Neural crest cell (in vitro differentiated cells): ENCODE measurements around the gene RAB3D. TPM values are rescaled to one million over a fixed set of nuclear protein-coding genes. Genes with fewer than 3 reads are reported as not detected.

Source experiments
- DNase-seq: peaks from one replicate; pipeline ENCODE4 v3.0.0; 2021; ENCODE audit warnings: low read depth, mixed read lengths, low spot score
- H3K27ac Mint-ChIP-seq: one replicate; pipeline ENCODE4 v1.8.0; 2021; ENCODE audit warnings: mild to moderate bottlenecking, mixed read lengths; ENCODE audit not compliant: unreplicated experiment
- H3K27me3 Mint-ChIP-seq: 2 replicates; pipeline ENCODE4 v1.8.0; 2021; ENCODE audit warnings: low read depth, mild to moderate bottlenecking, mixed read lengths
- H3K36me3 Mint-ChIP-seq: 2 replicates; pipeline ENCODE4 v1.8.0; 2021; ENCODE audit warnings: low read depth, mild to moderate bottlenecking, mixed read lengths
- H3K4me1 Mint-ChIP-seq: 2 replicates; pipeline ENCODE4 v1.8.0; 2021; ENCODE audit warnings: mixed read lengths
- H3K4me3 Mint-ChIP-seq: one replicate; pipeline ENCODE4 v1.8.0; 2021; ENCODE audit warnings: mild to moderate bottlenecking, mixed read lengths
- H3K9me3 Mint-ChIP-seq: 2 replicates; pipeline ENCODE4 v1.8.0; 2021; ENCODE audit warnings: mixed read lengths
- total RNA-seq: library from RNA; stranded (reverse); gene quantifications from 2 replicates; pipeline ENCODE4 v1.2.1, GENCODE V29; 2021
- TF ChIP-seq, protein P1 (sequence below): fragments of 200-600 bp; sonication (generic); conservative IDR thresholded peaks from 2 replicates; pipeline ENCODE4 v1.5.0; 2021; ENCODE audit warnings: antibody characterized with exemption, mild to moderate bottlenecking

Gene RAB3D
- total RNA-seq, 1 donor from 2014 or later: 15.1 TPM

DNA sequence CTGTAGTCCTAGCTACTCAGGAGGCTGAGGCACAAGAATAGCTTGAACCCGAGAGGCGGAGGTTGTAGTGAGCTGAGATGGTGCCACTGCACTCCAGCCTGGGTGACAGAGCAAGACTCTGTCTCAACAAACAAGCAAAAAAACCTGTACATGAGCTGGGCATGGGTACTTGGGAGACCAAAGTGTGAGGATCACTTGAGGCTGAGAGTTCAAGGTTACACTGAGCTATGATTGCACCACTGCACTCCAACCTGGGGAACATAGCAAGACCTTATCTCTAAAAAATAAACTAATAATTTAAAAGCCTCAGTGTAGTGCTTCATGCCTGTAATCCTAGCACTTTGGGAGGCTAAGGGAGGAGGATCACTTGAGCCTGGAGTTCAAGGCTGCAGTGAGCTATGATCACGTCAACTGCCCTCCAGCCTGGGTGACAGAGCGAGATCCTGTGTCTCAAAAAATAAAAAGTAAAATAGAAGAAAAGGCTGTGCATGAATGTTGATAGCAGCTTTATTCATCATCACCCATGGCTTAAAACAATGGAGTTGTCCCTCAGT is 64.8 kb downstream of the RAB3D start:
- no peak for DNase-seq
- no peak overlapping the region for H3K27ac Mint-ChIP-seq
- TF ChIP-seq, protein P1, sequence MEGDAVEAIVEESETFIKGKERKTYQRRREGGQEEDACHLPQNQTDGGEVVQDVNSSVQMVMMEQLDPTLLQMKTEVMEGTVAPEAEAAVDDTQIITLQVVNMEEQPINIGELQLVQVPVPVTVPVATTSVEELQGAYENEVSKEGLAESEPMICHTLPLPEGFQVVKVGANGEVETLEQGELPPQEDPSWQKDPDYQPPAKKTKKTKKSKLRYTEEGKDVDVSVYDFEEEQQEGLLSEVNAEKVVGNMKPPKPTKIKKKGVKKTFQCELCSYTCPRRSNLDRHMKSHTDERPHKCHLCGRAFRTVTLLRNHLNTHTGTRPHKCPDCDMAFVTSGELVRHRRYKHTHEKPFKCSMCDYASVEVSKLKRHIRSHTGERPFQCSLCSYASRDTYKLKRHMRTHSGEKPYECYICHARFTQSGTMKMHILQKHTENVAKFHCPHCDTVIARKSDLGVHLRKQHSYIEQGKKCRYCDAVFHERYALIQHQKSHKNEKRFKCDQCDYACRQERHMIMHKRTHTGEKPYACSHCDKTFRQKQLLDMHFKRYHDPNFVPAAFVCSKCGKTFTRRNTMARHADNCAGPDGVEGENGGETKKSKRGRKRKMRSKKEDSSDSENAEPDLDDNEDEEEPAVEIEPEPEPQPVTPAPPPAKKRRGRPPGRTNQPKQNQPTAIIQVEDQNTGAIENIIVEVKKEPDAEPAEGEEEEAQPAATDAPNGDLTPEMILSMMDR: no peak
- no peaks in the 10 kb centered on the region for H3K9me3 Mint-ChIP-seq
- no peaks in the 10 kb centered on the region for H3K27me3 Mint-ChIP-seq
- no peak overlapping the region for H3K4me3 Mint-ChIP-seq
- H3K4me1 Mint-ChIP-seq: peaks cover 9% of the 10 kb centered on the region
- H3K36me3 Mint-ChIP-seq: no peaks in the 10 kb centered on the region

DNA sequence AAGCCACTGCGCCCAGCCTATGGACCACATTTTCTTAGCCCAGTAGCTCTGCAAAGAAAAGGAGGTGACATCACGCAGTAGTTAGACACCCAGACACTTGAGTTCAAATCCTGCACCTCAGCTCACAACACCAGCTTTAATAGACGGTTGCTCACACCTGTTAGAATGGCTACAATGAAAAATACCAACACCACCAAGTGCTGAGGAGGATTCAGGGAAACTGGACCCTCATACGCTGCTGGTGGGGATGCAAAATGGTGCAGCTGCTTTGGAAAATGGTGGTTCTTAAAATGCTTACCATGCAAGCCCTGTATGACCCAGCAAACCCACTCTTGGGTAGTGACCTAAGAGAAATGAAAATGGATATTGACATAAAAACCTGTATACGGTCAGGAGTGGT is 65.5 kb downstream of the RAB3D start:
- no peak overlapping the region for H3K4me3 Mint-ChIP-seq
- H3K4me1 Mint-ChIP-seq: peaks cover 13% of the 10 kb centered on the region
- no peaks in the 10 kb centered on the region for H3K9me3 Mint-ChIP-seq
- H3K27me3 Mint-ChIP-seq: no peaks in the 10 kb centered on the region
- H3K27ac Mint-ChIP-seq: no peak overlapping the region
- no peak for DNase-seq
- TF ChIP-seq, protein P1: no peak
- H3K36me3 Mint-ChIP-seq: no peaks in the 10 kb centered on the region

DNA sequence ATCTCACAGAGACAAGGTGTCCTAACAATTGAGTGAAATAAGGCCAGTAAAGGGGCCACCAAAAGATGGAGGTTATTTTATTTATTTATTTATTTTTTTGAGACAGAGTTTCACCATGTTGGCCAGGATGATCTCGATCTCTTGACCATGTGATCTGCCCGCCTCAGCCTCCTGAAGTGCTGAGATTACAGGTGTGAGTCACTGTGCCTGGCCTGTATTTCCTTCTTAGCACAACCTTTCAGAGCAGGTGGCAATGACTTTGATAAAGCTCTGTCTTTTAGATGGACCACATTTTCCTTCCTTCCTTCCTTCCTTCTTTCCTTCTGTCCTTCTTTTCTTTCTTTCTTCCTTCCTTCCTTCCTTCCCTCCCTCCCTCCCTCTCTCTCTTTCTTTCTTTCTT is 66.2 kb downstream of the RAB3D start:
- H3K36me3 Mint-ChIP-seq: no peaks in the 10 kb centered on the region
- no peak for DNase-seq
- H3K4me1 Mint-ChIP-seq: peaks cover 19% of the 10 kb centered on the region
- no peak overlapping the region for H3K4me3 Mint-ChIP-seq
- TF ChIP-seq, protein P1: no peak
- peak overlapping the region; percentile 43 for H3K27ac Mint-ChIP-seq
- H3K9me3 Mint-ChIP-seq: no peaks in the 10 kb centered on the region
- H3K27me3 Mint-ChIP-seq: no peaks in the 10 kb centered on the region

Other genes with a start within 250 kb of the RAB3D start
- 67.0 and 71.3 TPM in 2 replicates for gene SPC24, start 183.9 kb downstream of the RAB3D start, total RNA-seq
- gene KANK2, start 142.1 kb downstream of the RAB3D start, total RNA-seq: 32.1 and 34.2 TPM in 2 replicates
- not detected in 2 replicates for gene ANGPTL8, start 100.0 kb downstream of the RAB3D start, total RNA-seq
- 34.7 and 40.6 TPM in 2 replicates for gene DOCK6, start 77.1 kb downstream of the RAB3D start, total RNA-seq
- gene TSPAN16, start 43.5 kb downstream of the RAB3D start, total RNA-seq: not detected in 2 replicates
- 34.8 and 36.1 TPM in 2 replicates for gene TMEM205, start 6.6 kb upstream of the RAB3D start, total RNA-seq
- gene CCDC159, start 6.9 kb upstream of the RAB3D start, total RNA-seq: 7.0 and 10.3 TPM in 2 replicates
- 10.3 and 12.3 TPM in 2 replicates for gene PLPPR2, start 15.8 kb upstream of the RAB3D start, total RNA-seq
- 2.9 and 3.5 TPM in 2 replicates for gene SWSAP1, start 35.0 kb upstream of the RAB3D start, total RNA-seq
- gene EPOR, start 44.7 kb upstream of the RAB3D start, total RNA-seq: 3.5 and 4.5 TPM in 2 replicates
- 0.30 and 0.55 TPM in 2 replicates for gene RGL3, start 79.7 kb upstream of the RAB3D start, total RNA-seq
- 2.2 and 3.1 TPM in 2 replicates for gene ODAD3, start 95.5 kb upstream of the RAB3D start, total RNA-seq
- gene PRKCSH, start 96.0 kb upstream of the RAB3D start, total RNA-seq: 388 and 391 TPM in 2 replicates
- gene ELAVL3, start 141.4 kb upstream of the RAB3D start, total RNA-seq: 39.7 and 42.8 TPM in 2 replicates
- 17.9 and 19.0 TPM in 2 replicates for gene ZNF653, start 166.2 kb upstream of the RAB3D start, total RNA-seq
- gene ECSIT, start 189.5 kb upstream of the RAB3D start, total RNA-seq: 46.0 and 49.4 TPM in 2 replicates
- gene CNN1, start 199.2 kb upstream of the RAB3D start, total RNA-seq: 1.6 and 1.8 TPM in 2 replicates
- gene ELOF1, start 219.6 kb upstream of the RAB3D start, total RNA-seq: 69.8 and 70.0 TPM in 2 replicates
- gene ACP5, start 238.0 kb upstream of the RAB3D start, total RNA-seq: 1.2 and 2.5 TPM in 2 replicates